GM21619 (cell line): ENCODE results near the gene HTR3D.
"Not testable (repeated sequence)": the region's sequence is repeated elsewhere in the genome, so short reads cannot be mapped to it uniquely, and the experiment has no call there.

Experiments
- ATAC-seq: cut with Tn5 transposase; IDR thresholded peaks from one replicate; pipeline ENCODE4 v1.9.1; 2021; ENCODE audit not compliant: unreplicated experiment

HTR3D gene

DNA sequence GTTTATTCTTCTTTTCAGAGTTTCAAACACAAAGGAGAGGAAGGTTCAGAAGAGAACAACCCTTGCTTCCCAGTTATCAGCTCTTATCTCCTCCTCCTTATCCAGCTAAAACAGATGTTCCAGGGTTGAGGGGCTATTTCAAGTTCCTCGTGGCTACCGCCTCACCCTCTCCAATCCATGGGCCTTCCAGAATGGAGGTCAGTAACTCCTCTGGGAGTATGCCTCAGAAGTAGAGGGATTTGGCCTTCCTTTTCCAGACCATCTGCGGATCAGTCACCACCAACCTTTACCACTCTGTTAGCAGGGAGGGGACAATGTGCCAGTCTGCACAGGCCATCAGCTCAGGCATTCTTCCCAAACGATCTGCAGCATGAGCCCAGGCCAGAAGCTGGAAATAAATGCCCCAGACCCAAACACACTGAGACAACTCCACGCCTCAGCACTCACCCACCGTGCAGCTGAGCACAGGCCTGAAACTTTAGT is 36.1 kb downstream of the HTR3D start:
- ATAC-seq: no peak

DNA sequence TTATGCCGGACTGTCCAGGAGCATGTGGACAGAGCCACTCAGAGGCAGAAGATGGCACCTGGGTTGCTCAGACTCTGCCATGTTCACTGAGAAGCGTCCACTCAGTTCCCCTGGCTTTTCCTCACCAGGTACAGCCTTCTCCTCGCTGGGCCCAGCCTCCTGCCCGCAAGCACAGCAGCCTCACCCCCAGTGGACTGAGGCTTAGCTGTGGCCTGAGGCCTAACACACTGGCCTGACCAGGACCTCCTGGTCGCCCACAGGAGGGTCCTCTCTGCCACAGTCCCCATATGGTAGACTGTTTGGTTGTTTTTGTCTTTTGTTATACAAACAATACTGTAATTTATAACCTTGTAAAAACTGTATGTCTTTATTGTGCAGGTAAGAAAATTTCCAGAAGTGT is 36.8 kb downstream of the HTR3D start:
- ATAC-seq: no peak

GRCh38 chr3:184071142-184071541 is 39.6 kb downstream of the HTR3D start:
- not testable (repeated sequence) for ATAC-seq

- no peak for ATAC-seq
Observed at GRCh38 chr3:184073621-184074020, 42.1 kb downstream of the HTR3D start.

GRCh38 chr3:184075901-184076300 is 44.4 kb downstream of the HTR3D start:
- ATAC-seq: no peak

DNA sequence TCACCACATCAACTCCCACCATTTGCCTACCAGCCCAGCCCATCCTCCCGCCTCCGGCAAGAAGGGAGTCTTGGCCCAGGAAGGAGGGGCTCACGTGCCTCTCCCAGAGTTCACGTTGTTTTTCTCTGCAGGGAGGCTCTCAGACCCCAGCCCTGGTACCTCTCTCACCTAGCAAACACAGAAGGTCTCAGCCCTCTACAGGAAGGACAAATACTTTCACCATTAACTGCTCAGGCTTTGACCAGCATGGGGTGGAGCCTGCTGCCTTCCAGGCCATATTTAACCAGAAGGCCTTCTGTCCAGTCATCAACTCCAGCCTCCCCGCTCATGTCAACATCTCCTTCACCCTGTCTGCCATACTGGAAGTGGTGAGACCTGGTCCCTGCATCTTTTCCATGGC is 46.3 kb downstream of the HTR3D start:
- ATAC-seq: no peak

DNA sequence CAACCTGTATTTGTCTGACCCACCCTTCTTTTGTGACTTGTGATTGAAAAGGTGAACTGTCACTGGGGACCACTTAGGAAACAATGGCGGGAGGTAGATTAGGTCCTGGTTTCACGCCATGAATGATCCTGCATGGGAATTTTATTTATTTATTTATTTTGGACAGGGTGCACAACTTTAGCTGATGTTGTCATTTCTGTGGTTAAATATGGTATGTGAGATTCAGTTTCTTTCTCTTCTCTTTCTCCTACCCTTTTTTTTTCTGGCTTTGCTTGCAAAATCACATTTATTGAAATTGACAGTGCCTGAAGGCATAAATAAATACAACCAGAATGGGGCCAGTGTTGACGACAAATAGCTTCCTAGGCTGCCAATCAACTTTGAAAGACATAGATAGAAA is 47.3 kb downstream of the HTR3D start:
- no peak for ATAC-seq

DNA sequence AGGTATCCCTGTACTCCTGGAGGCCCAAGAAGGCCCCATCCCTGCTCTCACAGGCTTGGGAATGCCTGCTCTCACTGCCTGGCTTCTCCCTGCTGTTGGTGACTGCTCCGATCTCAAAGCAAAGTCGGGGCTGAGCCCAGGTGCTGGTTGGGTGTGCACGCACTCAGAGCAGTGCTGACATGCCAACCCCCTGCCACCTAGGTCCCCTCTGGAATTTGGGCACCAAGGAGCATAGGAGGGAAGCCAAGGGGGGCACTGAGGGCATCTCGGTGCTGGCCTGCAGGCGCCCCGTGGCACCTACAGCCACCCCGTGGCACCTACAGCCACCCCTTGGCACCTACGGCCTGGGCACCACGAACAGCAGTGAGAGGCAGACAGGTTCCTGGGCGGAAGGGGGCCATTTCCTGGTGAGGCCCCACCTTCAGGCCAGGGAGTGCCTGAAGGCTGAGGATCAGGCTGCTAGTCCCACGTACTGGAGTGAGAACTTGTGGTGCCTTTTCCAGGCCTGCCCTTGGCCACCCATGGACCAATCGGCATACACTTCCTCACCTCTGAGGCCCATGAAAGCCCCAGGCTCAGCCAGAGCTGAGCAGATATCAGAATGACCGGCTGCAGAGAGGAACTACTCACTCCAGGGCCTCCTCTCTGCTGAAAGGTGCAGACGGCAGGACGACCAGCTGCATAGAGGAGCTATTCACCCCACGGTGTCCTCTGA is 49.7 kb downstream of the HTR3D start:
- ATAC-seq: no peak

GRCh38 chr3:184082034-184082433 is 50.5 kb downstream of the HTR3D start:
- ATAC-seq: no peak

DNA sequence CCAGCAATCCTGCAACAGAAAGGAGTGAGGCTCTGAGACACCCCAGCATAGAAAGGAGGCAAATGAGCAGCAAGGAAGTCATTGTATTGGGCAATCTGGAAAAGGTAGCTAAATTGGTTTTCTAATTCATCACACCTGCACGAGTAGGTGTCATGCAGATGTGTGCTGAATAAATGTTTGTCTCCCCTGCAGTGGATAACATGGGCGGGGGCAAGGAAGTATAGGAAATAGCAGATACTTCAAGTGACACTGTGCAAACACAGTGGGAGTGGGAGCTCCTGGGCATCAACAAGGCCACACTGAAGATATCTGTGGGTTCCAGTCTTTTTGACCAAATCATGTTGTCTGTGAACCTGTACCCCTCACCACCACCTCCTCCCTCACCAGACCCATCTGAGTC is 50.9 kb downstream of the HTR3D start:
- ATAC-seq: no peak

DNA sequence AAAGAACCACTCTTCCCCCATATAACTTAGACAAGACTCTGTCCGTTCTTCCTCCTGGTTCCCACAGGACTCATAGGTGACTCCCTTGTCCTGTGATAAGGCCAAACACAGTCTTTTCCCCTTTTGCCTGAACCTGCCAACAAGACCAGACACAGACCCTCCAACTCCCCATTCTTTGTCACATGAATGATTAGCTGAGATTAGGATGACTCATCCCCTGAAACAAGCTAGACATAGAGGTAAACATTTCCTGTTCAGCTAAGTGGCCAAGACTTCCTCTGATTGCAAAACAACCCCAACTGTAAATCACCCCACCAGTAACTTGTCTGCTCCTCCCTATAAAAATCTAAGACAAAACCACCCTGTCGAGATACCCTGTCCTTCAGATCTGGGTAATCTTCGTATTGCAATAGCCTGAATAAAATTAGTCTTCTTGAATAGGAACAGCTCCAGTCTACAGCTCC is 53.9 kb downstream of the HTR3D start:
- ATAC-seq: no peak
